ENCODE results near the gene KIF1B. TPM values are rescaled to one million over a fixed set of nuclear protein-coding genes. Genes with fewer than 3 reads are reported as not detected.
"Not testable (repeated sequence)": the region's sequence is repeated elsewhere in the genome, so short reads cannot be mapped to it uniquely, and the experiment has no call there.

The KIF1B gene
- total and polyA plus RNA-seq, 8 donors: 36.0 to 46.7 (median 39.7) TPM

GRCh38 chr1:10204003-10204642 lies 6.2 kb upstream of the KIF1B start:
- no peak overlapping the region for H3K4me3 ChIP-seq
- intact Hi-C loops (cut with DNase I): no loop called here
- peaks cover 0 to 3% of the 10 kb centered on the region in 2 donors for H3K27me3 ChIP-seq
- no peak for ATAC-seq
- no peak for TF ChIP-seq CTCF (IDR thresholded peaks at IDR 0.05)
- H3K9me3 ChIP-seq: no peaks in the 10 kb centered on the region
- H3K27ac ChIP-seq: no peak overlapping the region
- H3K4me1 ChIP-seq: peaks cover 0 to 12% of the 10 kb centered on the region in 2 donors
- no peak for DNase-seq
- no peaks in the 10 kb centered on the region for H3K36me3 ChIP-seq

- ATAC-seq; H3K4me3 ChIP-seq; H3K27me3 ChIP-seq; H3K36me3 ChIP-seq; H3K27ac ChIP-seq; intact Hi-C loops (cut with DNase I); DNase-seq; H3K9me3 ChIP-seq: not testable (repeated sequence)
- peaks cover 5 to 18% of the 10 kb centered on the region in 2 donors for H3K4me1 ChIP-seq
These were observed 5.2 kb upstream of the KIF1B start for GRCh38 chr1:10205206-10205605.

- peak overlapping the region in 1 of 2 donors; percentile 99 for H3K27ac ChIP-seq
- H3K27me3 ChIP-seq: peaks cover 0 to 2% of the 10 kb centered on the region in 2 donors
- ATAC-seq (no peak), DNase-seq (no peak)
- peaks cover 7 to 32% of the 10 kb centered on the region in 2 donors for H3K4me1 ChIP-seq
- no peak for TF ChIP-seq CTCF (IDR thresholded peaks at IDR 0.05)
- no peaks in the 10 kb centered on the region for H3K9me3 ChIP-seq
- H3K36me3 ChIP-seq: no peaks in the 10 kb centered on the region
- intact Hi-C loops (cut with DNase I): no loop called here
- no peak overlapping the region for H3K4me3 ChIP-seq
These were observed 2.6 kb upstream of the KIF1B start for GRCh38 chr1:10207810-10208209.

- no peaks in the 10 kb centered on the region for H3K27me3 ChIP-seq
- H3K4me3 ChIP-seq: no peak overlapping the region
- ATAC-seq: no peak
- H3K27ac ChIP-seq: peak overlapping the region in 1 of 2 donors; percentile 99
- H3K9me3 ChIP-seq: no peaks in the 10 kb centered on the region
- DNase-seq: peak in 1 of 4 donors; percentile 51
- intact Hi-C loops (cut with DNase I): no loop called here
- H3K4me1 ChIP-seq: peaks cover 14 to 40% of the 10 kb centered on the region in 2 donors
- H3K36me3 ChIP-seq: no peaks in the 10 kb centered on the region
- TF ChIP-seq CTCF (IDR thresholded peaks at IDR 0.05): no peak
These were observed 1.8 kb upstream of the KIF1B start for GRCh38 chr1:10208537-10208936.

- ATAC-seq: no peak
These were observed 823 bp upstream of the KIF1B start for GRCh38 chr1:10209590-10209904.

More at GRCh38 chr1:10209590-10209904, 823 bp upstream of the KIF1B start:
- H3K4me1 ChIP-seq: peaks cover 14 to 45% of the 10 kb centered on the region in 2 donors
- H3K9me3 ChIP-seq: no peaks in the 10 kb centered on the region
- no peaks in the 10 kb centered on the region for H3K27me3 ChIP-seq
- intact Hi-C loops (cut with DNase I): no loop called here
- TF ChIP-seq CTCF (IDR thresholded peaks at IDR 0.05): no peak
- DNase-seq: no peak
- H3K36me3 ChIP-seq: no peaks in the 10 kb centered on the region
- peak overlapping the region; percentile 81 to 89 for H3K4me3 ChIP-seq
- H3K27ac ChIP-seq: peak overlapping the region; percentile 99
